SK-N-SH (cell line): ENCODE results near the gene SLC35A4. TPM values are rescaled to one million over a fixed set of nuclear protein-coding genes. Genes with fewer than 3 reads are reported as not detected.

Experiments
- CTCF ChIA-PET: fragments of 300-600, 350-600 bp; formaldehyde crosslinking; extraction: SDS; loops from one replicate; lab custom pipeline; 2021; lab: Yijun Ruan, JAX
- POLR2A ChIA-PET: fragments of 350-600 bp; sonication (Branson Sonifier 250); formaldehyde crosslinking; extraction: SDS; loops from one replicate; lab custom pipeline; 2020; ENCODE audit warnings: antibody characterized with exemption, inconsistent platforms; lab: Yijun Ruan, JAX
- DNase-seq: peaks from one replicate; pipeline ENCODE4 v3.0.0; 2012
- H2AFZ ChIP-seq: fragments of 200-600 bp; sonication (generic); 2 replicates; pipeline ENCODE4 v1.8.1; 2016; ENCODE audit warnings: antibody characterized with exemption, mild to moderate bottlenecking, low read depth
- H3F3A ChIP-seq: fragments of 200-600 bp; sonication (generic); replicated peaks from 2 replicates; pipeline ENCODE3; 2016; ENCODE audit warnings: antibody characterized with exemption, mild to moderate bottlenecking; ENCODE audit not compliant: insufficient read depth
- H3K27ac ChIP-seq, 2 experiments: fragments of 200-500 bp in 1 of 2; fragments of 200-600 bp in 1 of 2; sonication (Bioruptor generic) in 1 of 2; sonication (generic), shearing (Covaris generic) in 1 of 2; 2 replicates each; pipeline versions ENCODE4 v1.5.1 to v1.6.1; 2014 to 2016; ENCODE audit warnings: low read depth in 2 of 2, inconsistent platforms in 1 of 2, low read length in 1 of 2, mild to moderate bottlenecking in 1 of 2, mixed read lengths in 1 of 2
- H3K27me3 ChIP-seq: fragments of 200-600 bp; sonication (generic), shearing (Covaris generic); 2 replicates; pipeline ENCODE4 v1.6.1; 2016; ENCODE audit warnings: mixed run types; ENCODE audit not compliant: insufficient read depth
- H3K36me3 ChIP-seq, 2 experiments: fragments of 200-500 bp in 1 of 2; fragments of 200-600 bp in 1 of 2; sonication (Bioruptor generic) in 1 of 2; sonication (generic) in 1 of 2; replicated peaks in 1 of 2; 2 replicates each; pipeline versions ENCODE3 to v1.5.1; 2014 to 2016; ENCODE audit warnings: low read length in 1 of 2, mild to moderate bottlenecking in 1 of 2; ENCODE audit not compliant: insufficient read depth in 2 of 2, control insufficient read depth in 1 of 2
- H3K4me1 ChIP-seq, 2 experiments: fragments of 200-500 bp in 1 of 2; fragments of 200-600 bp in 1 of 2; sonication (Bioruptor generic) in 1 of 2; sonication (generic), shearing (Covaris generic) in 1 of 2; 2 replicates each; pipeline versions ENCODE4 v1.5.1 to v1.6.1; 2014 to 2016; ENCODE audit warnings: low read depth in 1 of 2, low read length in 1 of 2, mixed run types in 1 of 2; ENCODE audit not compliant: insufficient read depth in 2 of 2, control insufficient read depth in 1 of 2
- H3K4me2 ChIP-seq: fragments of 200-600 bp; sonication (generic), shearing (Covaris generic); 2 replicates; pipeline ENCODE4 v1.6.1; 2017; ENCODE audit warnings: mixed run types
- H3K4me3 ChIP-seq, 2 experiments: fragments of 200-500 bp in 1 of 2; fragments of 200-600 bp in 1 of 2; sonication (Bioruptor generic) in 1 of 2; sonication (generic), shearing (Covaris generic) in 1 of 2; 2 replicates each; pipeline versions ENCODE4 v1.5.1 to v1.8.1; 2014 to 2016; ENCODE audit warnings: low read depth in 2 of 2, inconsistent platforms in 1 of 2, low read length in 1 of 2, mild to moderate bottlenecking in 1 of 2, mixed read lengths in 1 of 2, moderate library complexity in 1 of 2
- H3K79me2 ChIP-seq: fragments of 200-600 bp; sonication (generic); 2 replicates; pipeline ENCODE4 v1.8.1; 2017; ENCODE audit warnings: mild to moderate bottlenecking; ENCODE audit not compliant: insufficient read depth
- H3K9ac ChIP-seq: fragments of 200-600 bp; sonication (generic); 2 replicates; pipeline ENCODE4 v1.6.1; 2017; ENCODE audit warnings: mixed run types
- H3K9me2 ChIP-seq: fragments of 200-600 bp; sonication (generic); 2 replicates; pipeline ENCODE4 v1.6.1; 2017; ENCODE audit warnings: mixed run types
- H3K9me3 ChIP-seq: fragments of 200-600 bp; sonication (generic); 2 replicates; pipeline ENCODE4 v1.6.1; 2017; ENCODE audit warnings: mixed run types, mild to moderate bottlenecking, moderate library complexity
- H4K20me1 ChIP-seq: fragments of 200-600 bp; sonication (generic); 2 replicates; pipeline ENCODE4 v1.6.1; 2017; ENCODE audit warnings: mild to moderate bottlenecking, mixed run types; ENCODE audit not compliant: insufficient read depth
- EZH2phosphoT487 ChIP-seq: fragments of 200-600 bp; sonication (generic); IDR thresholded peaks from 2 replicates; pipeline ENCODE4 v1.6.1; 2017; ENCODE audit warnings: low read depth, mixed run types, mild to moderate bottlenecking, antibody characterized with exemption, moderate library complexity, borderline replicate concordance
- FOSL2 ChIP-seq: IDR thresholded peaks from 2 replicates; pipeline ENCODE4 v1.4.0; 2012; ENCODE audit warnings: low read depth, mild to moderate bottlenecking, moderate library complexity, borderline replicate concordance
- GATA2 ChIP-seq: sonication (generic); formaldehyde crosslinking; IDR thresholded peaks from 2 replicates; pipeline ENCODE4 v1.5.0; 2020; ENCODE audit warnings: mild to moderate bottlenecking, missing genetic modification reagents
- JUND ChIP-seq: IDR thresholded peaks from 2 replicates; pipeline ENCODE4 v1.4.0; 2012
- MAX ChIP-seq: IDR thresholded peaks from 2 replicates; pipeline ENCODE4 v1.4.0; 2012; ENCODE audit warnings: low read depth
- NRF1 ChIP-seq: IDR thresholded peaks from 2 replicates; pipeline ENCODE4 v1.6.1; 2012; ENCODE audit warnings: low read depth, mild to moderate bottlenecking, low read length
- RAD21 ChIP-seq: IDR thresholded peaks from 2 replicates; pipeline ENCODE4 v1.6.1; 2012; ENCODE audit warnings: mild to moderate bottlenecking, low read length
- RFX5 ChIP-seq: IDR thresholded peaks from 2 replicates; pipeline ENCODE4 v1.6.1; 2012; ENCODE audit warnings: mild to moderate bottlenecking, improper control_type of control experiment, low read length
- RXRA ChIP-seq: IDR thresholded peaks from 2 replicates; pipeline ENCODE4 v1.4.0; 2012; ENCODE audit warnings: low read depth, mild to moderate bottlenecking, borderline replicate concordance
- TAF1 ChIP-seq: IDR thresholded peaks from 2 replicates; pipeline ENCODE4 v1.6.1; 2012; ENCODE audit warnings: low read depth, mild to moderate bottlenecking, low read length, moderate library complexity, borderline replicate concordance
- TEAD4 ChIP-seq: IDR thresholded peaks from 2 replicates; pipeline ENCODE4 v1.4.0; 2012; ENCODE audit warnings: mild to moderate bottlenecking, borderline replicate concordance; ENCODE audit not compliant: insufficient read depth
- USF2 ChIP-seq: fragments of 150-350 bp; IDR thresholded peaks from 2 replicates; pipeline ENCODE4 v1.6.1; 2017; ENCODE audit warnings: antibody characterized with exemption, low read length, low read depth, borderline replicate concordance
- WGBS: methylation state at CpG from one replicate; pipeline ENCODE4 v1.1.6; 2017; ENCODE audit warnings: low lambda C conversion rate; 5-methylcytosine and 5-hydroxymethylcytosine counted together
- polyA plus RNA-seq, 3 experiments: library from polyadenylated mRNA; depleted of rRNA; stranded (reverse); fragments of >200 nt; gene quantifications; 2 replicates each; pipeline ENCODE4 v1.2.3, GENCODE V29; 2012
- TF ChIP-seq, protein P1 (sequence below): fragments of 200-600 bp; sonication (generic); IDR thresholded peaks from 2 replicates; pipeline ENCODE4 v1.6.1; 2017; ENCODE audit warnings: antibody characterized with exemption, mild to moderate bottlenecking, moderate library complexity
- TF ChIP-seq, protein P2 (sequence below): IDR thresholded peaks from 2 replicates; pipeline ENCODE4 v1.4.0; 2012; ENCODE audit warnings: low read depth, borderline replicate concordance
- TF ChIP-seq, protein P3 (sequence below): fragments of 150-350 bp; IDR thresholded peaks from 2 replicates; pipeline ENCODE4 v1.6.1; 2016; ENCODE audit warnings: mild to moderate bottlenecking, low read depth, low read length
- TF ChIP-seq, protein P4 (sequence below): IDR thresholded peaks from 2 replicates; pipeline ENCODE4 v1.6.1; 2012; ENCODE audit warnings: mild to moderate bottlenecking, low read depth, low read length, moderate library complexity

The SLC35A4 gene
- polyA plus RNA-seq, 1 of the 3 experiments (the other 2 are of a cell fraction), result 56.2 TPM

DNA sequence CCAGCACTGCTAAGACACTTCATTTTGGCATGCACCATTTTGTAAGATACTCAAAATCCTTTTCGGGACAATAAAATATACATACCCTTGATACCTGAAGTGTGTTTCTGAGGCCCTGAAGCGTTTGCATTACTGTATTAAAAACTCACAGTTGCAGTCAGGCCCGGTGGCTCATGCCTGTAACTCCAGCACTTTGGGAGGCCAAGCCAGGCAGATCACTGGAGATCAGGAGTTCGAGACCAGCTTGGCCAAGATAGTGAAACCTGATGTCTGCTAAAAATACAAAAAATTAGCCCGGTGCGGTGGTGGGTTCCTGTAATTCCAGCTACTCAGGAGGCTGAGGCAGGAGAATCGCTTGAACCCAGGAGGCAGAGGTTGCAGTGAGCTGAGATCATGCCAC, 19.6 kb upstream of the SLC35A4 start (continued):
- TF ChIP-seq, protein P1, sequence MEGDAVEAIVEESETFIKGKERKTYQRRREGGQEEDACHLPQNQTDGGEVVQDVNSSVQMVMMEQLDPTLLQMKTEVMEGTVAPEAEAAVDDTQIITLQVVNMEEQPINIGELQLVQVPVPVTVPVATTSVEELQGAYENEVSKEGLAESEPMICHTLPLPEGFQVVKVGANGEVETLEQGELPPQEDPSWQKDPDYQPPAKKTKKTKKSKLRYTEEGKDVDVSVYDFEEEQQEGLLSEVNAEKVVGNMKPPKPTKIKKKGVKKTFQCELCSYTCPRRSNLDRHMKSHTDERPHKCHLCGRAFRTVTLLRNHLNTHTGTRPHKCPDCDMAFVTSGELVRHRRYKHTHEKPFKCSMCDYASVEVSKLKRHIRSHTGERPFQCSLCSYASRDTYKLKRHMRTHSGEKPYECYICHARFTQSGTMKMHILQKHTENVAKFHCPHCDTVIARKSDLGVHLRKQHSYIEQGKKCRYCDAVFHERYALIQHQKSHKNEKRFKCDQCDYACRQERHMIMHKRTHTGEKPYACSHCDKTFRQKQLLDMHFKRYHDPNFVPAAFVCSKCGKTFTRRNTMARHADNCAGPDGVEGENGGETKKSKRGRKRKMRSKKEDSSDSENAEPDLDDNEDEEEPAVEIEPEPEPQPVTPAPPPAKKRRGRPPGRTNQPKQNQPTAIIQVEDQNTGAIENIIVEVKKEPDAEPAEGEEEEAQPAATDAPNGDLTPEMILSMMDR, result no peak
- TF ChIP-seq RAD21, result no peak
- TF ChIP-seq, protein P2, sequence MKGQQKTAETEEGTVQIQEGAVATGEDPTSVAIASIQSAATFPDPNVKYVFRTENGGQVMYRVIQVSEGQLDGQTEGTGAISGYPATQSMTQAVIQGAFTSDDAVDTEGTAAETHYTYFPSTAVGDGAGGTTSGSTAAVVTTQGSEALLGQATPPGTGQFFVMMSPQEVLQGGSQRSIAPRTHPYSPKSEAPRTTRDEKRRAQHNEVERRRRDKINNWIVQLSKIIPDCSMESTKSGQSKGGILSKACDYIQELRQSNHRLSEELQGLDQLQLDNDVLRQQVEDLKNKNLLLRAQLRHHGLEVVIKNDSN, result no peak

- Histone ChIP-seq H3K9me3 (no peaks in the 10 kb centered on the region), H3K27me3 (no peaks in the 10 kb centered on the region), H3K4me1 (peaks cover 8 to 41% of the 10 kb centered on the region in 2 experiments; a peak in 3 of 4 replicates), H3K27ac (no peak overlapping the region), H3K9me2 (no peaks in the 10 kb centered on the region), H3K79me2 (peaks cover 8% of the 10 kb centered on the region; the same call in 1 of the 2 replicates), H2AFZ (no peak overlapping the region), H3K36me3 (peaks cover 41 to 43% of the 10 kb centered on the region in 2 experiments), H3F3A (peaks cover 37% of the 10 kb centered on the region), H3K4me3 (no peak overlapping the region), H3K9ac (no peak overlapping the region), H4K20me1 (no peaks in the 10 kb centered on the region; the same call in 1 of the 2 replicates), H3K4me2 (no peak overlapping the region)
- TF ChIP-seq, protein P3, sequence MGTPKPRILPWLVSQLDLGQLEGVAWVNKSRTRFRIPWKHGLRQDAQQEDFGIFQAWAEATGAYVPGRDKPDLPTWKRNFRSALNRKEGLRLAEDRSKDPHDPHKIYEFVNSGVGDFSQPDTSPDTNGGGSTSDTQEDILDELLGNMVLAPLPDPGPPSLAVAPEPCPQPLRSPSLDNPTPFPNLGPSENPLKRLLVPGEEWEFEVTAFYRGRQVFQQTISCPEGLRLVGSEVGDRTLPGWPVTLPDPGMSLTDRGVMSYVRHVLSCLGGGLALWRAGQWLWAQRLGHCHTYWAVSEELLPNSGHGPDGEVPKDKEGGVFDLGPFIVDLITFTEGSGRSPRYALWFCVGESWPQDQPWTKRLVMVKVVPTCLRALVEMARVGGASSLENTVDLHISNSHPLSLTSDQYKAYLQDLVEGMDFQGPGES, result no peak
- TF ChIP-seq MAX (no peak), RFX5 (no peak), EZH2phosphoT487 (no peak), USF2 (no peak), FOSL2 (no peak), NRF1 (no peak), RXRA (no peak), TEAD4 (no peak), GATA2 (no peak), JUND (no peak), TAF1 (no peak)
- TF ChIP-seq, protein P4, sequence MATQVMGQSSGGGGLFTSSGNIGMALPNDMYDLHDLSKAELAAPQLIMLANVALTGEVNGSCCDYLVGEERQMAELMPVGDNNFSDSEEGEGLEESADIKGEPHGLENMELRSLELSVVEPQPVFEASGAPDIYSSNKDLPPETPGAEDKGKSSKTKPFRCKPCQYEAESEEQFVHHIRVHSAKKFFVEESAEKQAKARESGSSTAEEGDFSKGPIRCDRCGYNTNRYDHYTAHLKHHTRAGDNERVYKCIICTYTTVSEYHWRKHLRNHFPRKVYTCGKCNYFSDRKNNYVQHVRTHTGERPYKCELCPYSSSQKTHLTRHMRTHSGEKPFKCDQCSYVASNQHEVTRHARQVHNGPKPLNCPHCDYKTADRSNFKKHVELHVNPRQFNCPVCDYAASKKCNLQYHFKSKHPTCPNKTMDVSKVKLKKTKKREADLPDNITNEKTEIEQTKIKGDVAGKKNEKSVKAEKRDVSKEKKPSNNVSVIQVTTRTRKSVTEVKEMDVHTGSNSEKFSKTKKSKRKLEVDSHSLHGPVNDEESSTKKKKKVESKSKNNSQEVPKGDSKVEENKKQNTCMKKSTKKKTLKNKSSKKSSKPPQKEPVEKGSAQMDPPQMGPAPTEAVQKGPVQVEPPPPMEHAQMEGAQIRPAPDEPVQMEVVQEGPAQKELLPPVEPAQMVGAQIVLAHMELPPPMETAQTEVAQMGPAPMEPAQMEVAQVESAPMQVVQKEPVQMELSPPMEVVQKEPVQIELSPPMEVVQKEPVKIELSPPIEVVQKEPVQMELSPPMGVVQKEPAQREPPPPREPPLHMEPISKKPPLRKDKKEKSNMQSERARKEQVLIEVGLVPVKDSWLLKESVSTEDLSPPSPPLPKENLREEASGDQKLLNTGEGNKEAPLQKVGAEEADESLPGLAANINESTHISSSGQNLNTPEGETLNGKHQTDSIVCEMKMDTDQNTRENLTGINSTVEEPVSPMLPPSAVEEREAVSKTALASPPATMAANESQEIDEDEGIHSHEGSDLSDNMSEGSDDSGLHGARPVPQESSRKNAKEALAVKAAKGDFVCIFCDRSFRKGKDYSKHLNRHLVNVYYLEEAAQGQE, result no peak
- DNase-seq, result no peak
- CTCF ChIA-PET, result no interaction called here
- POLR2A ChIA-PET, result no interaction called here
- 95% methylated on average over 10 of the region's 10 CpGs for WGBS
Observed at GRCh38 chr5:140545606-140546005, 19.0 kb upstream of the SLC35A4 start.
